Caco-2 (cell line): Measurements from ENCODE around the gene SLC15A1. TPM values are rescaled to one million over a fixed set of nuclear protein-coding genes. Genes with fewer than 3 reads are reported as not detected.
A peak's percentile ranks its signal among the peaks of the same experiment; 100 is the strongest.

Experiments used
- BruUV-seq: library from RNA; stranded (reverse); fragments of 400-500 nt; replicated peaks from 2 replicates; lab custom pipeline; 2021; lab: Mats Ljungman, UMichigan
- CTCF ChIA-PET: fragments of 300-600 bp; sonication (Branson Sonifier 250); formaldehyde crosslinking; loops from one replicate; lab custom pipeline; 2022; ENCODE audit warnings: antibody characterized with exemption; lab: Charles Lee
- POLR2A ChIA-PET: fragments of 300-600 bp; sonication (Branson Sonifier 250); formaldehyde crosslinking; loops from one replicate; lab custom pipeline; 2022; ENCODE audit warnings: antibody characterized with exemption; lab: Charles Lee
- DNase-seq, 2 experiments: peaks; one replicate each; pipeline versions ENCODE4 v3.0.0 to v3.0.0-alpha.2; 2020 to 2022
- H3K27me3 ChIP-seq: replicated peaks from 2 replicates; pipeline ENCODE4 v1.6.0; 2011; ENCODE audit warnings: low read length; ENCODE audit not compliant: control insufficient read depth, insufficient read depth
- H3K36me3 ChIP-seq: 2 replicates; pipeline ENCODE4 v1.5.1; 2011; ENCODE audit warnings: low read length; ENCODE audit not compliant: control insufficient read depth, insufficient read depth
- H3K4me1 ChIP-seq: fragments of 250-450 bp; sonication (Bioruptor Pico); 2 replicates; pipeline ENCODE4 v1.5.1; 2020; ENCODE audit warnings: mild to moderate bottlenecking
- H3K4me3 ChIP-seq: 2 replicates; pipeline ENCODE4 v1.5.1; 2011; ENCODE audit warnings: low read depth, mild to moderate bottlenecking, control low read depth, low read length
- H3K9me3 ChIP-seq: fragments of 250-450 bp; sonication (Bioruptor Pico); 2 replicates; pipeline ENCODE4 v1.5.1; 2020; ENCODE audit warnings: mild to moderate bottlenecking, moderate library complexity
- H3K27ac Mint-ChIP-seq: one replicate; pipeline ENCODE4 v1.8.0; 2022; ENCODE audit warnings: mixed read lengths; ENCODE audit not compliant: unreplicated experiment
- H3K27me3 Mint-ChIP-seq: one replicate; pipeline ENCODE4 v1.8.0; 2022; ENCODE audit warnings: mixed read lengths; ENCODE audit not compliant: insufficient read depth, unreplicated experiment
- H3K36me3 Mint-ChIP-seq: one replicate; pipeline ENCODE4 v1.8.0; 2022; ENCODE audit warnings: mild to moderate bottlenecking, mixed read lengths; ENCODE audit not compliant: insufficient read depth, unreplicated experiment
- H3K4me1 Mint-ChIP-seq: one replicate; pipeline ENCODE4 v1.8.0; 2022; ENCODE audit warnings: low read depth, mixed read lengths; ENCODE audit not compliant: unreplicated experiment
- H3K4me3 Mint-ChIP-seq: one replicate; pipeline ENCODE4 v1.8.0; 2022; ENCODE audit warnings: mild to moderate bottlenecking, moderate library complexity, mixed read lengths; ENCODE audit not compliant: unreplicated experiment
- H3K9me3 Mint-ChIP-seq: one replicate; pipeline ENCODE4 v1.8.0; 2022; ENCODE audit warnings: mixed read lengths; ENCODE audit not compliant: unreplicated experiment
- intact Hi-C: fragments of 100-400 bp; cut with micrococcal nuclease; formaldehyde crosslinking; loops from one replicate; pipeline ENCODE4 v1.10.0; 2022; ENCODE audit not compliant: unreplicated experiment
- total RNA-seq: library from RNA; stranded (reverse); gene quantifications from 2 replicates; pipeline ENCODE4 v1.2.3, GENCODE V29; 2022
- TF ChIP-seq, protein P1 (sequence below), 2 experiments: fragments of 200-600 bp in 1 of 2; IDR thresholded peaks; 1 replicate in 1 of 2; 2 replicates in 1 of 2; pipeline versions ENCODE4 v1.5.1 to v1.8.0; 2011 to 2022; ENCODE audit warnings: antibody characterized with exemption in 1 of 2, control low read depth in 1 of 2, inconsistent platforms in 1 of 2, low read depth in 1 of 2, low read length in 1 of 2, mild to moderate bottlenecking in 1 of 2, moderate library complexity in 1 of 2; ENCODE audit not compliant: insufficient read depth in 1 of 2, severe bottlenecking in 1 of 2, unreplicated experiment in 1 of 2

SLC15A1 gene
- total RNA-seq, 1 experiment from 2014 or later, result 12.3 TPM

DNA sequence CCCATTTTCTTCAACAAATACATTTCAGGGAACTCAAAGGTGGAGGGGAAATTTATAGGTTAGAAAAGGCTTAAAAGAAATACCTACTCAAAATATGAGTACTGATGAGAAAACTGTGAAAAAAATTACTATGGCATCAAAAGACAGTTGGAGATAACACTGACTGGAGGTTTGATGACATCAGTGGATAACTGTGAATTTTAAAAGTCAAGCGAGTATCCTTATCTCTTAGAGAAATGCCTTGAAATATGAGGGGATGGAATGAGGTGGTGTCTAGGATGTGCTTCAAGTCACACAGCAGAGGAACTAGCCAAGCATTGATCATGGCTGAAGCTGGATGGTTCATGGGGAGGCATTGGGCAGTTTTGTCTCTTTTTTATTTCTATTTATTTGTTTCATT is 27.2 kb upstream of the SLC15A1 start:
- H3K9me3 ChIP-seq, result 0 out of 2 replicates have a peak, but pooled peaks cover 4% of the 10 kb centered on the region
- POLR2A ChIA-PET, result no interaction called here
- Mint-ChIP-seq H3K27me3 (no peaks in the 10 kb centered on the region), H3K9me3 (no peaks in the 10 kb centered on the region), H3K36me3 (peaks cover 12% of the 10 kb centered on the region), H3K27ac (no peak overlapping the region), H3K4me1 (peaks cover 17% of the 10 kb centered on the region), H3K4me3 (no peak overlapping the region)
- DNase-seq, result no peak
- CTCF ChIA-PET, result no interaction called here
- intact Hi-C loops, result loop anchor here (5.0 to 10.0 kb wide), 2 partner anchors 37 to 205 kb away; partner anchors contain the start of gene STK24
- H3K4me1 ChIP-seq, result peaks cover 28% of the 10 kb centered on the region
- H3K4me3 ChIP-seq, result no peak overlapping the region
- no peaks in the 10 kb centered on the region for H3K27me3 ChIP-seq
- no peaks in the 10 kb centered on the region for H3K36me3 ChIP-seq
- no TSS peak for BruUV-seq
- TF ChIP-seq, protein P1, sequence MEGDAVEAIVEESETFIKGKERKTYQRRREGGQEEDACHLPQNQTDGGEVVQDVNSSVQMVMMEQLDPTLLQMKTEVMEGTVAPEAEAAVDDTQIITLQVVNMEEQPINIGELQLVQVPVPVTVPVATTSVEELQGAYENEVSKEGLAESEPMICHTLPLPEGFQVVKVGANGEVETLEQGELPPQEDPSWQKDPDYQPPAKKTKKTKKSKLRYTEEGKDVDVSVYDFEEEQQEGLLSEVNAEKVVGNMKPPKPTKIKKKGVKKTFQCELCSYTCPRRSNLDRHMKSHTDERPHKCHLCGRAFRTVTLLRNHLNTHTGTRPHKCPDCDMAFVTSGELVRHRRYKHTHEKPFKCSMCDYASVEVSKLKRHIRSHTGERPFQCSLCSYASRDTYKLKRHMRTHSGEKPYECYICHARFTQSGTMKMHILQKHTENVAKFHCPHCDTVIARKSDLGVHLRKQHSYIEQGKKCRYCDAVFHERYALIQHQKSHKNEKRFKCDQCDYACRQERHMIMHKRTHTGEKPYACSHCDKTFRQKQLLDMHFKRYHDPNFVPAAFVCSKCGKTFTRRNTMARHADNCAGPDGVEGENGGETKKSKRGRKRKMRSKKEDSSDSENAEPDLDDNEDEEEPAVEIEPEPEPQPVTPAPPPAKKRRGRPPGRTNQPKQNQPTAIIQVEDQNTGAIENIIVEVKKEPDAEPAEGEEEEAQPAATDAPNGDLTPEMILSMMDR (IDR thresholded peaks at IDR 0.05; ENCODE audit: insufficient read depth in 1 of 2, low read depth in 1 of 2, low read length in 1 of 2, severe bottlenecking in 1 of 2, unreplicated experiment in 1 of 2), result no peak

DNA sequence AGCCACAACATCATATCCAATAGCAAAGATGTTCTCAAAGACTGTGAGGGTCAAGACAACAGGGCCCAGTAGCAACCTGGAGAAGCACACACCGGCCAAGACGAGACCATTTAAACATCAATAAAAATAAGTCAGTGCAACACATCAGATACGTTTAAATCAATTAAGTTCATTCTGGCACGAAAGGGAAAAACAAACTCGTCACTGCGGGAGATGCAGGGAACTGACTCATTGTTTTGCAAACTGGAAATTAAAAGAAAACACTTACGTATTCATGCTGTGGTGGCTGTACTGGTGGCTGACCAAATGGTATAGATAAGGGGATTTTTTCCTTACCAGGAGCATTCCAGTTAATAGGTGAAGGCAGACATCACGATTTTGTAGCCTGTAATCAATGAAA is 26.3 kb upstream of the SLC15A1 start:
- TF ChIP-seq, protein P1 (IDR thresholded peaks at IDR 0.05; ENCODE audit: insufficient read depth in 1 of 2, low read depth in 1 of 2, low read length in 1 of 2, severe bottlenecking in 1 of 2, unreplicated experiment in 1 of 2), result no peak
- DNase-seq, result no peak
- no peaks in the 10 kb centered on the region for H3K27me3 Mint-ChIP-seq
- H3K4me3 ChIP-seq, result no peak overlapping the region
- BruUV-seq, result no TSS peak
- peaks cover 26% of the 10 kb centered on the region for H3K4me1 ChIP-seq
- no peak overlapping the region for H3K27ac Mint-ChIP-seq
- no peaks in the 10 kb centered on the region for H3K9me3 Mint-ChIP-seq
- peaks cover 12% of the 10 kb centered on the region for H3K36me3 Mint-ChIP-seq
- H3K9me3 ChIP-seq, result 0 out of 2 replicates have a peak, but pooled peaks cover 4% of the 10 kb centered on the region
- intact Hi-C loops, result loop anchor here (5.0 to 10.0 kb wide), 2 partner anchors 36 to 204 kb away; partner anchors contain the start of gene STK24
- peaks cover 17% of the 10 kb centered on the region for H3K4me1 Mint-ChIP-seq
- ChIA-PET CTCF (no interaction called here), POLR2A (no interaction called here)
- no peaks in the 10 kb centered on the region for H3K36me3 ChIP-seq
- H3K4me3 Mint-ChIP-seq, result no peak overlapping the region
- H3K27me3 ChIP-seq, result no peaks in the 10 kb centered on the region

DNA sequence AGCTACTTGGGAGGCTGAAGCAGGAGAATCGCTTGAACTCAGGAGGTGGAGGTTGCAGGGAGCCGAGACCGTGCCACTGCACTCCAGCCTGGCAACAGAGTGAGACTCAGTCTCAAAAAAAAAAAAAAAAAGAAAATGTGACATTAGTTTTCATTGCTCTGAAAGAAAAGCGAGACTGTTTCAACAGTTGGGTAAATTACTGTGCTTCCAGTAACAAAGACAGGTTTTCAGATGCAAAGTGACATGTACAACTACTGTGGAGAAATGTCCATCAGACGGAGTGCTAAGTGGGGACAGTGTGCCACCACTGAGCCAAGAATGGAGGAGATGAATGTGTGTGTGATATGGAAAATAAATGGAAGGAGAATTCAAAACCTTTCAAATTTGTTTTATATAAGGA is 24.2 kb upstream of the SLC15A1 start:
- POLR2A ChIA-PET, result interaction anchor here (0.5 to 1.0 kb wide), 2 partner anchors 25 to 29 kb away, joined by 3 to 6 read pairs; no protein-coding TSS in a partner anchor
- Mint-ChIP-seq H3K36me3 (peaks cover 12% of the 10 kb centered on the region), H3K4me1 (peaks cover 28% of the 10 kb centered on the region), H3K27me3 (no peaks in the 10 kb centered on the region), H3K4me3 (no peak overlapping the region), H3K27ac (peak overlapping the region; percentile 96), H3K9me3 (no peaks in the 10 kb centered on the region)
- CTCF ChIA-PET, result interaction anchor here (0.7 to 1.2 kb wide), 3 partner anchors 15 to 111 kb away, joined by 4 to 9 read pairs (median 5); no protein-coding TSS in a partner anchor
- no peaks in the 10 kb centered on the region for H3K27me3 ChIP-seq
- DNase-seq, result no peak
- H3K4me1 ChIP-seq, result peaks cover 41% of the 10 kb centered on the region
- no TSS peak for BruUV-seq
- intact Hi-C loops, result loop anchor here (1.0 to 10.0 kb wide), 6 partner anchors 25 to 291 kb away; partner anchors contain the start of gene STK24
- TF ChIP-seq, protein P1 (IDR thresholded peaks at IDR 0.05; ENCODE audit: insufficient read depth in 1 of 2, low read depth in 1 of 2, low read length in 1 of 2, severe bottlenecking in 1 of 2, unreplicated experiment in 1 of 2), result no peak
- no peaks in the 10 kb centered on the region for H3K36me3 ChIP-seq
- H3K9me3 ChIP-seq, result 0 out of 2 replicates have a peak, but pooled peaks cover 4% of the 10 kb centered on the region
- H3K4me3 ChIP-seq, result no peak overlapping the region
